Measurements from ENCODE around the gene ANO2.
"Not testable (repeated sequence)": the region's sequence is repeated elsewhere in the genome, so short reads cannot be mapped to it uniquely, and the experiment has no call there.

ANO2 gene

GRCh38 chr12:5884285-5884684 lies 60.8 kb downstream of the ANO2 start:
- no peak for DNase-seq

- no peak for DNase-seq
Measured at GRCh38 chr12:5882511-5883190, 62.4 kb downstream of the ANO2 start.

- DNase-seq, result no peak
Measured at GRCh38 chr12:5881666-5882065, 63.4 kb downstream of the ANO2 start.

- DNase-seq, result no peak
Measured at GRCh38 chr12:5881101-5881606, 63.9 kb downstream of the ANO2 start.

- DNase-seq, result no peak
Measured at GRCh38 chr12:5875851-5876250, 69.2 kb downstream of the ANO2 start.

GRCh38 chr12:5874514-5874913 lies 70.5 kb downstream of the ANO2 start:
- no peak for DNase-seq

- DNase-seq, result no peak
Measured at GRCh38 chr12:5873281-5873919, 71.7 kb downstream of the ANO2 start.

- no peak for DNase-seq
Measured at GRCh38 chr12:5872745-5873144, 72.3 kb downstream of the ANO2 start.

- DNase-seq, result no peak
Measured at GRCh38 chr12:5871741-5872140, 73.3 kb downstream of the ANO2 start.

- DNase-seq, result no peak
Measured at GRCh38 chr12:5870183-5870582, 74.9 kb downstream of the ANO2 start.

GRCh38 chr12:5868625-5869295 lies 76.3 kb downstream of the ANO2 start:
- DNase-seq, result no peak

GRCh38 chr12:5865397-5865796 lies 79.7 kb downstream of the ANO2 start:
- no peak for DNase-seq

GRCh38 chr12:5864972-5865371 lies 80.1 kb downstream of the ANO2 start:
- no peak for DNase-seq

GRCh38 chr12:5864301-5864700 lies 80.8 kb downstream of the ANO2 start:
- DNase-seq, result no peak

- no peak for DNase-seq
Measured at GRCh38 chr12:5861416-5861815, 83.6 kb downstream of the ANO2 start.

- DNase-seq, result no peak
Measured at GRCh38 chr12:5856692-5857091, 88.4 kb downstream of the ANO2 start.

- no peak for DNase-seq
Measured at GRCh38 chr12:5846950-5847349, 98.1 kb downstream of the ANO2 start.

- DNase-seq, result no peak
Measured at GRCh38 chr12:5840944-5841343, 104.1 kb downstream of the ANO2 start.

- no peak for DNase-seq
Measured at GRCh38 chr12:5830111-5830510, 114.9 kb downstream of the ANO2 start.

GRCh38 chr12:5827591-5827990 lies 117.5 kb downstream of the ANO2 start:
- no peak for DNase-seq

- not testable (repeated sequence) for DNase-seq
Measured at GRCh38 chr12:5825761-5826160, 119.3 kb downstream of the ANO2 start.

GRCh38 chr12:5818877-5819276 lies 126.2 kb downstream of the ANO2 start:
- not testable (repeated sequence) for DNase-seq

GRCh38 chr12:5817246-5817645 lies 127.8 kb downstream of the ANO2 start:
- no peak for DNase-seq

- no peak for DNase-seq
Measured at GRCh38 chr12:5809586-5809985, 135.5 kb downstream of the ANO2 start.

Measured in NCI-H748 treated with DMSO at 0.1 percent for 48 hours (cell line).